Stomach (tissue), 9 donors: ENCODE data around the gene RASSF3. TPM values are rescaled to one million over a fixed set of nuclear protein-coding genes. Genes with fewer than 3 reads are reported as not detected.

ENCODE experiments used
- DNase-seq, 2 donors: peaks; one replicate each; pipeline versions ENCODE4 v3.0.0 to v3.0.0-alpha.2; 2013 to 2019
- H3K27ac ChIP-seq, 5 donors: fragments of 200-600 bp in 4 of 5; sonication (generic) in 4 of 5; one replicate each; pipeline ENCODE4 v1.5.1; 2013 to 2019; ENCODE audit warnings: mild to moderate bottlenecking in 1 of 5, moderate library complexity in 1 of 5
- H3K27me3 ChIP-seq, 3 donors: fragments of 200-600 bp; sonication (generic); one replicate each; pipeline ENCODE4 v1.5.1; 2017 to 2019; ENCODE audit warnings: mixed run types in 1 of 3
- H3K36me3 ChIP-seq, 4 donors: fragments of 200-600 bp; sonication (generic); 1 replicate in 3 of 4; 2 replicates in 1 of 4; pipeline ENCODE4 v1.5.1; 2016 to 2019
- H3K4me1 ChIP-seq, 4 donors: fragments of 200-600 bp; sonication (generic); one replicate each; pipeline ENCODE4 v1.5.1; 2016 to 2019
- H3K4me3 ChIP-seq, 4 donors: fragments of 200-600 bp; sonication (generic) in 3 of 4; one replicate each; pipeline ENCODE4 v1.5.1; 2016 to 2019; ENCODE audit warnings: mild to moderate bottlenecking in 1 of 4
- H3K9me3 ChIP-seq, 4 donors: fragments of 200-600 bp; sonication (generic); one replicate each; pipeline ENCODE4 v1.5.1; 2016 to 2019
- EP300 ChIP-seq: sonication (generic); formaldehyde crosslinking; IDR thresholded peaks from one replicate; pipeline ENCODE4 v1.6.1; 2017; ENCODE audit warnings: antibody characterized with exemption
- POLR2A ChIP-seq, 4 donors: fragments of 450-650 bp; IDR thresholded peaks; one replicate each; pipeline ENCODE4 v1.6.1; 2016; ENCODE audit warnings: antibody characterized with exemption in 4 of 4, control low read depth in 2 of 4, mild to moderate bottlenecking in 1 of 4, moderate library complexity in 1 of 4
- POLR2AphosphoS5 ChIP-seq, 3 donors: sonication (generic); formaldehyde crosslinking; IDR thresholded peaks; one replicate each; pipeline ENCODE4 v1.6.1; 2016; ENCODE audit warnings: antibody characterized with exemption in 3 of 3
- WGBS, 5 donors: extraction: QIAGEN DNeasy Blood & Tissue Kit in 3 of 5; methylation state at CpG; one replicate each; pipeline versions ENCODE4 v1.1.5 to v1.1.7; 2013 to 2018; 5-methylcytosine and 5-hydroxymethylcytosine counted together
- intact Hi-C: fragments of 100-400 bp; cut with DNase I; formaldehyde crosslinking; loops from one replicate; pipeline ENCODE4 v1.15.1; 2023; ENCODE audit warnings: low total_unique reads
- polyA plus RNA-seq, 3 donors: library from polyadenylated mRNA; stranded (reverse); fragments of 200-250 nt; gene quantifications; one replicate each; pipeline ENCODE4 v1.2.3, GENCODE V29; 2013
- total RNA-seq, 5 donors: library from RNA; depleted of rRNA; stranded (reverse); fragments of >200 nt; gene quantifications; one replicate each; pipeline versions ENCODE4 v1.1.0 to v1.2.3, GENCODE V29; 2014 to 2016
- TF ChIP-seq, protein P1 (sequence below), 7 experiments: fragments of 450-650 bp in 4 of 7; fragments of 200-600 bp in 3 of 7; sonication (generic) in 3 of 7; IDR thresholded peaks; one replicate each; pipeline ENCODE4 v1.5.1; 2016 to 2019; ENCODE audit warnings: antibody characterized with exemption in 7 of 7, control low read depth in 2 of 7, mild to moderate bottlenecking in 1 of 7
- donor health status: healthy with polysubstance abuse.
- donor health status: Bipolar disorder and iron deficiency.
- donor health status: healthy.

Gene RASSF3
- total and polyA plus RNA-seq, 8 donors: 29.3 to 109 (median 54.8) TPM

DNA sequence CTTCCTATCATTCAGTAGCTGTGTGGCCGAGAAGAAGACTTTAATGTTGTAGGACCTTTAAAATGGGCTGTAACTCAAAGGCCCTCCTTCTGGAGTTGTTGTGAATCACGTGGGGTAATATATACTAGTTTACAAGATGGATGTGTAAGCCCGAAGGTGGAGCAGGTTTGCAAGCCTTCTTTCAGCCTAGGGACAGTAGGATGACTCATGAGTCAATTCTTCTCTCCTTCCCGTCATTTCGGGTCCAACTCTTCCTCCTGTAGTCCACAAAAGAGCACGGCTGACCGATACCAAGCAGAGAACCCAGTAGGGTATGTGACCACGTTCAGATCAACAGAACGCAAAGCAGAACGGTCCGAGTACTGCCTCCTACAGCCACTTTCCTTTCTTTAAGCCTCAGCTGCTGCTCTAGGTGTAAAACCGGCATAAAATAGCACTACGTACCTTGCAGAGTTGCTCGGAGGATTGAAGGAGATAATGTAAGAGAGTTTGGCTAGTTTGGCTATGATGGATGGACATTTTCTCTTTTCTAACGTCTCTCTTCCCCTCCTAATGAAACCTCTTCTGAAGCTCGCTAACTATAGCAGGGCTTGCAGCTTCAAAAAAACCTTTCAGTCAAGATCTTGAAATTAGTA is 1.3 kb upstream of the RASSF3 start:
- DNase-seq: peak in 1 of 2 donors; percentile 59
- Histone ChIP-seq H3K4me3 (peak overlapping the region; percentile 81 to 97 (median 92)), H3K4me1 (peaks cover 0 to 43% (median 20%) of the 10 kb centered on the region in 4 donors), H3K27ac (peak overlapping the region; percentile 78 to 97 (median 96)), H3K9me3 (no peaks in the 10 kb centered on the region), H3K27me3 (no peaks in the 10 kb centered on the region), H3K36me3 (no peaks in the 10 kb centered on the region)
- intact Hi-C loops: no loop called here
- TF ChIP-seq EP300 (no peak), POLR2A (IDR thresholded peaks at IDR 0.05) (no peak), POLR2AphosphoS5 (IDR thresholded peaks at IDR 0.05) (peak in 1 of 3 donors; percentile 12)
- TF ChIP-seq, protein P1, sequence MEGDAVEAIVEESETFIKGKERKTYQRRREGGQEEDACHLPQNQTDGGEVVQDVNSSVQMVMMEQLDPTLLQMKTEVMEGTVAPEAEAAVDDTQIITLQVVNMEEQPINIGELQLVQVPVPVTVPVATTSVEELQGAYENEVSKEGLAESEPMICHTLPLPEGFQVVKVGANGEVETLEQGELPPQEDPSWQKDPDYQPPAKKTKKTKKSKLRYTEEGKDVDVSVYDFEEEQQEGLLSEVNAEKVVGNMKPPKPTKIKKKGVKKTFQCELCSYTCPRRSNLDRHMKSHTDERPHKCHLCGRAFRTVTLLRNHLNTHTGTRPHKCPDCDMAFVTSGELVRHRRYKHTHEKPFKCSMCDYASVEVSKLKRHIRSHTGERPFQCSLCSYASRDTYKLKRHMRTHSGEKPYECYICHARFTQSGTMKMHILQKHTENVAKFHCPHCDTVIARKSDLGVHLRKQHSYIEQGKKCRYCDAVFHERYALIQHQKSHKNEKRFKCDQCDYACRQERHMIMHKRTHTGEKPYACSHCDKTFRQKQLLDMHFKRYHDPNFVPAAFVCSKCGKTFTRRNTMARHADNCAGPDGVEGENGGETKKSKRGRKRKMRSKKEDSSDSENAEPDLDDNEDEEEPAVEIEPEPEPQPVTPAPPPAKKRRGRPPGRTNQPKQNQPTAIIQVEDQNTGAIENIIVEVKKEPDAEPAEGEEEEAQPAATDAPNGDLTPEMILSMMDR (IDR thresholded peaks at IDR 0.05): no peak
- WGBS, 5 donors: 1 to 4% (median 2%) methylated on average over 16 of the region's 16 CpGs

DNA sequence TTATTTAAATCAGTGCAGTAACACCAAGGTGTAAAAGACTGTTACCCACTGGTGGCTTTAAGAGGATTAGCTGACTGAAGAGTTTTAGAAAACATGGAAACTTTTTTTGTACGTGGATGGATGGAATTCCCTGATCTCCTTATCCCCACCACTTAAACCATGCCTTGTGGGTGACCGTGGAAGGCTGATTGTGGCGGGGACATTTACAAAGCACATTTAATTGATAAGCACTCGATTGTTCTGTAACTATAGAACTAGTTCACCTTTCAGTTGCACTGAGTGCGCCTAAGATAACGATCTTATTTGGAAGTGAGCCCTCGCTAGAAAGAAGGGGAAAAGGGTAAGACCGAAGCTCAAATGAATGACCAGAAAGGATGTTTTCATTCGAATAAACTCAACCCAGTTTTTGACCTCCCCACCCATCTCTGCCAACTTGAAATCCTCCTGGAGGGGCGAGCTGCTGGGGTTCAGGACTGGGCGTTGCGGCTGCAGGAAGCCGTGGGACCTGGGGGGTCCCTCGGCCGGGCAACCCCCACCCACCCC is 688 bp upstream of the RASSF3 start:
- H3K27ac ChIP-seq: peak overlapping the region; percentile 93 to 99 (median 97)
- intact Hi-C loops: loop anchor here (10.0 kb wide), 1 partner anchor 65 kb away; no protein-coding TSS in a partner anchor
- DNase-seq: no peak
- no peaks in the 10 kb centered on the region for H3K9me3 ChIP-seq
- H3K4me1 ChIP-seq: peaks cover 0 to 47% (median 23%) of the 10 kb centered on the region in 4 donors
- 0 to 1% (median 0%) methylated on average over 15 of the region's 15 CpGs for WGBS, 5 donors
- H3K27me3 ChIP-seq: no peaks in the 10 kb centered on the region
- no peaks in the 10 kb centered on the region for H3K36me3 ChIP-seq
- TF ChIP-seq POLR2A (IDR thresholded peaks at IDR 0.05): no peak
- TF ChIP-seq EP300: no peak
- no peak for TF ChIP-seq POLR2AphosphoS5 (IDR thresholded peaks at IDR 0.05)
- TF ChIP-seq, protein P1 (IDR thresholded peaks at IDR 0.05): no peak
- peak overlapping the region; percentile 81 to 97 (median 92) for H3K4me3 ChIP-seq

DNA sequence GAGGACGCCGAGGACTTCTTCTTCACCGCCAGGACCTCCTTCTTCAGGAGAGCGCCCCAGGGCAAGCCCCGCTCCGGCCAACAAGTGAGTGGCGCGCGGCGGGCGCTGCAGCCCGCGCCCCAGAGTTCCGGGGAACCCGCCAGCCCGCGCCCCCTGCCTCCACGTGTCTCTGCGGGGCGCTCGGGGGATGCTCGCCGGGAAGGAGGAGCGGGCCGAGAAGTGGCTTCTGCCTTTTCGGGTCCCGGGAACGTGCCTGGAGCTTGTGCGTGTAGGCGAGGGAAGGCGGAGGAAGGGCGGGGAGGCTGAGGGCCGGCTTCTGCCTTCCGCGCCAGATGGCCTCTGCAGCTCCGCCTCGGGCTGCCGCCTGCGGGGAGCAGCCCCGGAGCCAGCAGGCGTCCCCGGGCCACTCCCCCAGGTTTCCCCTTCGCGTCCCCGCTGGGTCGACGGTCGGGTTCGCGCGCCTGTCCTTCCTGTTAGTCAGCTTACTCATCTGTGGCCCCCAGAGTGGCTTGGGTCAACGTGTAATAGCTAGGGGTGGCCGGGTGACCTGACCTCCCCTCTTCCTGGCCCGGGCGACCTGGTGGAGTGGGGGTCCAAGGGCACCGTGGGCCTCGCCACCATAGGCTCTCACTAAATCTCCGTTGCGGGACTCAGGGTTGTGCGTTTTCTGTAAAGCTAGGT is 505 bp downstream of the RASSF3 start:
- peak; percentile 69 to 86 for DNase-seq
- peak overlapping the region; percentile 81 to 97 (median 92) for H3K4me3 ChIP-seq
- 0% methylated on average over 16 to 60 of the region's 60 CpGs for WGBS, 5 donors
- H3K27me3 ChIP-seq: no peaks in the 10 kb centered on the region
- intact Hi-C loops: loop anchor here (10.0 kb wide), 1 partner anchor 64 kb away; no protein-coding TSS in a partner anchor
- no peaks in the 10 kb centered on the region for H3K9me3 ChIP-seq
- peak in 2 of 3 donors; percentile 20 to 35 for TF ChIP-seq POLR2AphosphoS5 (IDR thresholded peaks at IDR 0.05)
- no peak for TF ChIP-seq EP300
- no peak for TF ChIP-seq POLR2A (IDR thresholded peaks at IDR 0.05)
- TF ChIP-seq, protein P1 (IDR thresholded peaks at IDR 0.05): no peak
- H3K36me3 ChIP-seq: no peaks in the 10 kb centered on the region
- H3K27ac ChIP-seq: peak overlapping the region; percentile 93 to 99 (median 97)
- H3K4me1 ChIP-seq: peaks cover 3 to 58% (median 32%) of the 10 kb centered on the region in 4 donors
